ENCODE results near the gene ATP8B2. TPM values are rescaled to one million over a fixed set of nuclear protein-coding genes. Genes with fewer than 3 reads are reported as not detected.

ATP8B2 gene
- total RNA-seq, 1 experiment from 2014 or later, result 36.3 TPM

DNA sequence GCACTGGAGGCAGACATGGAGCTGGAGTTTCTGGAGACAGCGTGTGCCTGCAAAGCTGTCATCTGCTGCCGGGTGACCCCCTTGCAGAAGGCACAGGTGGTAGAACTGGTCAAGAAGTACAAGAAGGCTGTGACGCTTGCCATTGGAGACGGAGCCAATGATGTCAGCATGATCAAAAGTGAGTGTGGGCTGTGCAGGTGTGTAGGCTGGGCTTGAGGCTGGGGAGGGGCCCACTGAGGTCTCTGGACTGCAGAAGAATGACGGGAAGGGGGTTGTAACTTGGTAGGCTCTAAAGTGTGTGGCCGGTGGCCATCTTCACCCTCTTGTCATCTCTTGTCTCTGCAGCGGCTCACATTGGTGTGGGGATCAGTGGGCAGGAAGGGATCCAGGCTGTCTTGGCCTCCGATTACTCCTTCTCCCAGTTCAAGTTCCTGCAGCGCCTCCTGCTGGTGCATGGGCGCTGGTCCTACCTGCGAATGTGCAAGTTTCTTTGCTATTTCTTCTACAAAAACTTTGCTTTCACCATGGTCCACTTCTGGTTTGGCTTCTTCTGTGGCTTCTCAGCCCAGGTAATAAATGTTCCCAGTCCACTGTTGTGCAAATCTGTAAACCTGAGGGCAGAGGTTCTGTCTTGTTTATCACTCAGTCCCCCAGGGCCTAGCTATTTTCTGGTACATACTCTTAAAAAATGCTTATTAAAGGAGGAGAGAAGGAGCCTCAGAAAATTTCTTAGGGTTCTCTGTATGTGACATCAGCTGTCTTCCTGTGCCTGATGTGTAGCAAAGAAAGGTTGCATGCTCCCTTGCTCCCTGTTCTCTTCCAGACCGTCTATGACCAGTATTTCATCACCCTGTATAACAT, 19.9 kb downstream of the ATP8B2 start:
- ChIA-PET CTCF (interaction anchor here (1.0 kb wide), 1 partner anchor 19 kb away, joined by 3 read pairs; no protein-coding TSS in a partner anchor), POLR2A (ENCODE audit: unreplicated experiment) (no interaction called here)
- Histone ChIP-seq H3K4me1 (ENCODE audit: insufficient read depth, low read length) (0 out of 2 replicates have a peak, but pooled peaks cover 4% of the 10 kb centered on the region), H3K9me2 (replicated peaks; ENCODE audit: low read length) (no peaks in the 10 kb centered on the region), H3K4me2 (ENCODE audit: low read length) (no peak overlapping the region), H2AFZ (ENCODE audit: low read length) (no peak overlapping the region), H3K79me2 (ENCODE audit: low read length) (no peaks in the 10 kb centered on the region), H3K27ac (ENCODE audit: low read length) (no peak overlapping the region), H3K9me3 (ENCODE audit: low read length) (no peaks in the 10 kb centered on the region), H3K4me3 (ENCODE audit: low read length) (no peak overlapping the region), H3F3A (ENCODE audit: low read length, unreplicated experiment) (no peaks in the 10 kb centered on the region), H3K36me3 (ENCODE audit: low read depth, low read length) (peaks cover 16% of the 10 kb centered on the region), H4K20me1 (ENCODE audit: low read length) (no peaks in the 10 kb centered on the region), H3K27me3 (ENCODE audit: low read length) (no peaks in the 10 kb centered on the region), H3K9ac (ENCODE audit: low read length) (no peak overlapping the region)
- ATAC-seq (0 out of 2 replicates have a peak, but pooled peaks have one; percentile 17), DNase-seq (peak; percentile 67)
- intact Hi-C loops (cut with micrococcal nuclease), result no loop called here
- TSS peak; percentile 25 for BruUV-seq (replicated peaks)
- TF ChIP-seq EZH2phosphoT487 (IDR thresholded peaks at IDR 0.05; ENCODE audit: borderline replicate concordance, low read length), result no peak
- TF ChIP-seq, protein P1, sequence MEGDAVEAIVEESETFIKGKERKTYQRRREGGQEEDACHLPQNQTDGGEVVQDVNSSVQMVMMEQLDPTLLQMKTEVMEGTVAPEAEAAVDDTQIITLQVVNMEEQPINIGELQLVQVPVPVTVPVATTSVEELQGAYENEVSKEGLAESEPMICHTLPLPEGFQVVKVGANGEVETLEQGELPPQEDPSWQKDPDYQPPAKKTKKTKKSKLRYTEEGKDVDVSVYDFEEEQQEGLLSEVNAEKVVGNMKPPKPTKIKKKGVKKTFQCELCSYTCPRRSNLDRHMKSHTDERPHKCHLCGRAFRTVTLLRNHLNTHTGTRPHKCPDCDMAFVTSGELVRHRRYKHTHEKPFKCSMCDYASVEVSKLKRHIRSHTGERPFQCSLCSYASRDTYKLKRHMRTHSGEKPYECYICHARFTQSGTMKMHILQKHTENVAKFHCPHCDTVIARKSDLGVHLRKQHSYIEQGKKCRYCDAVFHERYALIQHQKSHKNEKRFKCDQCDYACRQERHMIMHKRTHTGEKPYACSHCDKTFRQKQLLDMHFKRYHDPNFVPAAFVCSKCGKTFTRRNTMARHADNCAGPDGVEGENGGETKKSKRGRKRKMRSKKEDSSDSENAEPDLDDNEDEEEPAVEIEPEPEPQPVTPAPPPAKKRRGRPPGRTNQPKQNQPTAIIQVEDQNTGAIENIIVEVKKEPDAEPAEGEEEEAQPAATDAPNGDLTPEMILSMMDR (conservative IDR thresholded peaks at IDR 0.05; ENCODE audit: low read depth, low read length), result peak; percentile 87

DNA sequence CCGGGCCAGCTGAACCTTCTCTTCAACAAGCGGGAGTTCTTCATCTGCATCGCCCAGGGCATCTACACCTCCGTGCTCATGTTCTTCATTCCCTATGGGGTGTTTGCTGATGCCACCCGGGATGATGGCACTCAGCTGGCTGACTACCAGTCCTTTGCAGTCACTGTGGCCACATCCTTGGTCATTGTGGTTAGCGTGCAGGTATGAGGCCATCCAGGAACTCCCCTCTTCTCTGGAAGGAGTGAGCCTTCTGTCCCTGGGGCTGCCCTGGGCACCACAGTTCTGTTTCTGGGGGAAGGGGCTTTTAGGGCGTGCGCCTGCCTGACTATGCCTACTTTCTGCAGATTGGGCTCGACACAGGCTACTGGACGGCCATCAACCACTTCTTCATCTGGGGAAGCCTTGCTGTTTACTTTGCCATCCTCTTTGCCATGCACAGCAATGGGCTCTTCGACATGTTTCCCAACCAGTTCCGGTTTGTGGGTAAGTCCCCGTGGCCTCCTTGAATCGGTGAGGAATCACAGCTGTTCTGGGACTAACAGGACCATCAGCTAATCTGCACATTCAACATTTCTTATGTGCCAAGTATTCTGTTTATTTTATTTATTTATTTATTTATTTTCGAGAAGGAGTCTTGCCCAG, 21.1 kb downstream of the ATP8B2 start:
- H3K27me3 ChIP-seq (ENCODE audit: low read length), result no peaks in the 10 kb centered on the region
- 0 out of 2 replicates have a peak, but pooled peaks cover 4% of the 10 kb centered on the region for H3K4me1 ChIP-seq (ENCODE audit: insufficient read depth, low read length)
- H3K4me3 ChIP-seq (ENCODE audit: low read length), result no peak overlapping the region
- no peak overlapping the region for H3K27ac ChIP-seq (ENCODE audit: low read length)
- no peaks in the 10 kb centered on the region for H3K79me2 ChIP-seq (ENCODE audit: low read length)
- H3K9me3 ChIP-seq (ENCODE audit: low read length), result no peaks in the 10 kb centered on the region
- ATAC-seq (no peak), DNase-seq (no peak)
- intact Hi-C loops (cut with micrococcal nuclease), result no loop called here
- no peaks in the 10 kb centered on the region for H3K9me2 ChIP-seq (replicated peaks; ENCODE audit: low read length)
- CTCF ChIA-PET, result interaction anchor here (1.0 to 1.1 kb wide), 2 partner anchors 12 to 133 kb away, joined by 3 read pairs; no protein-coding TSS in a partner anchor
- H3F3A ChIP-seq (ENCODE audit: low read length, unreplicated experiment), result no peaks in the 10 kb centered on the region
- no peak overlapping the region for H2AFZ ChIP-seq (ENCODE audit: low read length)
- no peak overlapping the region for H3K9ac ChIP-seq (ENCODE audit: low read length)
- H3K4me2 ChIP-seq (ENCODE audit: low read length), result no peak overlapping the region
- POLR2A ChIA-PET (ENCODE audit: unreplicated experiment), result no interaction called here
- no TSS peak for BruUV-seq (replicated peaks)
- H4K20me1 ChIP-seq (ENCODE audit: low read length), result no peaks in the 10 kb centered on the region
- TF ChIP-seq EZH2phosphoT487 (IDR thresholded peaks at IDR 0.05; ENCODE audit: borderline replicate concordance, low read length) (no peak), EZH2 (IDR thresholded peaks at IDR 0.05; ENCODE audit: low read length, unreplicated experiment) (no peak)
- H3K36me3 ChIP-seq (ENCODE audit: low read depth, low read length), result peaks cover 16% of the 10 kb centered on the region

DNA sequence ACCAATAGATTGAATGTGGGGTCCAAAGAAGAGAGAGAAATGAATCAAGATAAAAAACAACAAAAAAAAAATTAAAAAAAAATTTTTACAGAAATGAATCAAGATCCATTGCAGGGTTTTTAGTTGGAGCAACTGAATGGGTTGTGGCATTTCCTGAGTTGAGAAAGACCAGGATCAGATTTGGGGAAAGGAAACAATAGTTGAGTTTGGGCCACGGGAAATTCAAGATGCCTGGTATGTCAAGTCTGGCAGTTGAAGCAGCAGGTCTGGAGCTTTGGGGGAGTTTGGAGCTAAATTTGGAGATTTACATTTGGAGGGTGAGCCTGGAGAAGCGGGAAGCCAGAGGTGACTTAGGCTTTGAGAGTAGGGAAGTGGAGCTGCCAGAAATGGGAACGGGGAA, 22.6 kb downstream of the ATP8B2 start:
- H3K9me3 ChIP-seq (ENCODE audit: low read length), result no peaks in the 10 kb centered on the region
- ChIA-PET CTCF (no interaction called here), POLR2A (ENCODE audit: unreplicated experiment) (no interaction called here)
- H3K9ac ChIP-seq (ENCODE audit: low read length), result no peak overlapping the region
- H3K4me3 ChIP-seq (ENCODE audit: low read length), result no peak overlapping the region
- DNase-seq (no peak), ATAC-seq (no peak)
- no peaks in the 10 kb centered on the region for H3F3A ChIP-seq (ENCODE audit: low read length, unreplicated experiment)
- H2AFZ ChIP-seq (ENCODE audit: low read length), result no peak overlapping the region
- H4K20me1 ChIP-seq (ENCODE audit: low read length), result no peaks in the 10 kb centered on the region
- H3K79me2 ChIP-seq (ENCODE audit: low read length), result no peaks in the 10 kb centered on the region
- H3K4me2 ChIP-seq (ENCODE audit: low read length), result no peak overlapping the region
- no TSS peak for BruUV-seq (replicated peaks)
- peaks cover 13% of the 10 kb centered on the region; the same call in 1 of the 2 replicates for H3K4me1 ChIP-seq (ENCODE audit: insufficient read depth, low read length)
- TF ChIP-seq EZH2phosphoT487 (IDR thresholded peaks at IDR 0.05; ENCODE audit: borderline replicate concordance, low read length), result no peak
- TF ChIP-seq EZH2 (IDR thresholded peaks at IDR 0.05; ENCODE audit: low read length, unreplicated experiment), result no peak
- TF ChIP-seq, protein P1 (conservative IDR thresholded peaks at IDR 0.05; ENCODE audit: low read depth, low read length), result no peak
- H3K36me3 ChIP-seq (ENCODE audit: low read depth, low read length), result peaks cover 16% of the 10 kb centered on the region
- no peaks in the 10 kb centered on the region for H3K9me2 ChIP-seq (replicated peaks; ENCODE audit: low read length)
- H3K27ac ChIP-seq (ENCODE audit: low read length), result no peak overlapping the region
- H3K27me3 ChIP-seq (ENCODE audit: low read length), result no peaks in the 10 kb centered on the region
- intact Hi-C loops (cut with micrococcal nuclease), result no loop called here
